RCC 7860 (cell line): Measurements from ENCODE around the gene ALOXE3.

Experiments used
- DNase-seq: peaks from one replicate; pipeline ENCODE4 v3.0.0-alpha.2; 2015; ENCODE audit warnings: low spot score
- FAIRE-seq: peaks from 2 replicates; lab custom pipeline; 2012; peaks lifted over from hg19 to GRCh38; lab: Jason Lieb, UNC

ALOXE3 gene

DNA sequence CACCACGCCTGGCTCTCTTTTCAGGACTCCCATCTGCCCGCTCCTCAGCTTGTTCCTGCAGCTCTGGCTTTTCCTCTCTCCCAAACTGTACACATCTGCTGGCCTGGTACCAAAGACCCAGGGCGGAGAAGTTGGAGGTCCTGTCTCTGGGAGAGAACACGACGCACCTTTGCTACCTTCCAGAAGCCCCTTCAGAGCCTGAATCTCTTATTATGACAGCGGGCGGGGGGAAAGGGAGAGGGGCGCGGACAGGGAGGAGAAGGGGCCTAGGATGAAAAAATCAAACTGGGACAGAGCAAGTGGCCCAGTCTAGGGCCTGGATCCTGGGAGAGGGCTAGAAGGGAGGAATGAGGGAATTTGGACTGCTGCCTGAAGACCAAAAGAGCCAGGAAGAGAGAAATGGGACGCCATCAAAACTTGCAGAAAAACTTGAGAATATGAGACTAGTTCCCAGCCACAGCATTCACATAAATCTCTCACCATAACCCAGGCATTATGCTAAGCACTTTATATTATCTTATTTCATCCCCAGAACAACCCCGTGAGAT, 36.4 kb upstream of the ALOXE3 start:
- FAIRE-seq (no peak), DNase-seq (no peak)

GRCh38 chr17:8153957-8154607, 35.8 kb upstream of the ALOXE3 start:
- peak; percentile 85 for FAIRE-seq
- DNase-seq: peak; percentile 93

DNA sequence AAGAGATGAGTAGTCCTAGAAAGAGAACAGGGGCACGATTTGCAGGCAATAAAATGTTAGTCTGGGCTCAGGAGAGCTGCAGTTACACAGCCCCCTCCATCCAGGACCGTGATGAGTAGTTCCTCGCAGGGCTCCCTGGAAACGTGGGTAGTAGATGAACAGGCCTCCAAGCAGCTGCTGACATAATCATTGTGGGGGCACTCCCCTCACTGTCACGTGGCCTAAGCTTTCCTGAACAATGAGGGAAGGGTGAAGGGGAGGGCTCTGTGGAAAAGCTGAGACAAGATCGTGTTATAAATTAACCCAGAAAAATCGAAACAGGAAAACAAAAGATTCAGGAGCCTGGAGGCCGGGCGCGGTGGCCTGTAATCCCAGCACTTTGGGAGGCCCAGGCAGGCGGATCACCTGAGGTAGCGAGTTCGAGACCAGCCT, 35.2 kb upstream of the ALOXE3 start:
- DNase-seq (peak; percentile 99), FAIRE-seq (peak; percentile 95)

- no peak for DNase-seq
- FAIRE-seq: no peak
Observed at GRCh38 chr17:8153031-8153451, 34.7 kb upstream of the ALOXE3 start.

DNA sequence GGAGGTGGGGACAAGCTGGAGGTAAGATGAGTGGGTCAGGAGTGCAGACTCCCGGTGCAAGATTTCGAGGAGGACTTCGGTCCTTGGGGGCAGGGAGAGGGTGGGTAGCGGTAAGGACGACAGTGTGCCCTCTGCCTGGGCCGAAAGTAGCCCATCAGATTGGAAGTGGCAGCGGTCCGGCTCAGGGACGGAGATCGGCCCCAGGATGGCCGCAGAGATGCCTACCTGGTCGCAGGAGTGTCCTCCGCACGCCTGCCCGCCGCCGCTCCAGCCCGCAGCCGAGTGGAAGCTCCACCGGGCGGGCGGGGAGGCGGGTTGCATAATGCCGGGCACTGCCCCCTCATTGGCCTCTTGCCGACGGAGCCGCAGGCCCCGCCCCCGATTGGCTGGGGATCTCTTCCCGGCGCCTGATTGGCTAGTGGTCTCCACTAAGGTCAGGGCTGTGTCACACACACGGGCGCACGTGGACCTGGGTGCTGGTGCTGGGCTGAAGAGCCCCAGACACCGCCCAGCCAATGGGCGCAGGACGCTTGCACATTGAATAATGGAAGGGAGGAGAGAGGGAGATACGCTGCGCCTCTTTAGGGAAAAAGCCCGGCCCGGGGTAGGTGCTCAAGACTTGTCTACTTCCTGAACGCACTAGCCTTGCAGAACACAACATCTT, 33.9 kb upstream of the ALOXE3 start, which contains the start of gene PER1:
PER1 (minus strand) TSS at position 293 of the 664 bp plus-strand sequence. CDS start 1,698 bp downstream, outside the sequence.
- DNase-seq (peak; percentile 88), FAIRE-seq (peak; percentile 64)

DNA sequence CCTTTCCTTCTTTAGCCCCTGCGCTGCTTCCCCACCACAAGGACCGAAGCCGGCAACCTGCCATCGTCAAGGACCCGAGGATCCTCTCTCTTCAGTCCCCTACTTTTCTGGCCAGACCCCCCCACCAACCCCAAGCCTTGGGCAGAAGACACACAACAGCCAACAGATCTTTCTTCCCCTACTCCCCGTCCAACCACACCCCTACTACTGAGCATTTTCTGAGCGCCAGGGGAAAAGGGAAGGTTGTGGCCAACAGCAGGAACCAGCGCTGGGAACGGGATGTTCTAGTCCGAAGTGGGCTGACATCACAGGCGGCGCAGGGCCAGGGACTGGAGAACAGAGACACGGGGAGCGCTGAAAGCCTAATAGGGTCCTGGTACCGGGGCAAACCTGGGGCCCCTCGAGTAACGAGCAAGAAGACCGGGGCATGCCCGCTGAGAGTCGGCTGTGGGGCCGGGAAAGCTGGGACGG, 33.4 kb upstream of the ALOXE3 start:
- DNase-seq: no peak

GRCh38 chr17:8151120-8151640, 32.9 kb upstream of the ALOXE3 start:
- DNase-seq: no peak
- no peak for FAIRE-seq

More for the DNA sequence above, 33.4 kb upstream of the ALOXE3 start:
- FAIRE-seq: no peak

DNA sequence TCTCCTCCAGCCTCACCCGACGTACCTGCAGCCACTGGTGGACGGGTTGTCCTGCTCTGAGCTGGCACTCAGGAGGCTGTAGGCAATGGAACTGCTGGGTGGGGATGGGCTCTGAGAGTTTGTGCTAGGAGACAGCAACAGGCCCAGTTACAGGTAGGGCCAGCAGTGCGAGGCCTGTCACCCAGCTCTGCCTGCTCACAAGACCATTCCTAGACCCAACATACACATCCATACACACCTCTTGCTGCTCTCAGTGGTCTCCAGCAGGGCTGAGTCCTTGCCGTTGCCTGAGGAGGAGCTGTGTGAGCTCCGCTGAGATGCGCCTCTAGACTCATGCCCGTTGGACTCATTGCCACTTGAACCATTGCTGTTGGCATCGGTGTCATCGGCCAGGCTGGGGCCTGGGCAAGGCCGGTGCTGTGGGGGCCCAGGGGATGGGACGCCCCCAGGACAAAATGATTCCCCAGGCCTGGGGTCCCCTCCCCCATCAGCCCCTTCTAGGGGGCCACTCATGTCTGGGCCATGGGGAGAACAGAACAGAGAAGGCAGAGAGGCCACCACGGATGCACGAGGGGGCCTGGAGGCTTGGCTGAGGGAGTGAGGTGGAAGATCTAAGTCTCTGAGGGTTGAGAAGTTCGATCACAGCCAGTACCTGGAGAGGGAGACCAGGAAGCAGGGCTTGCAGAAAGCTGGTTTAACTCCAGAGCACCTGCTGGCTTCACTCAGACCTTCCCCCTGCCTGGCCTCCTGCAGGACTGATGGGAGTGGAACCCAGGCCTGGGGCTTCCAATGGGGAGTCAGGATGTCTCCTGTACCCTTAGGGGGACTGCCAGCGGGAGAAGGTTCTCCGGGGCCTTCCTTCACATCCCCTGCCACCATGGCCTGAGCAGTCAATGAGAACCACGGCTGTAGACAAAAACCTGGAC, 32.1 kb upstream of the ALOXE3 start:
- no peak for DNase-seq
- FAIRE-seq: no peak

GRCh38 chr17:8149419-8150193, 31.3 kb upstream of the ALOXE3 start:
- FAIRE-seq (no peak), DNase-seq (no peak)

- DNase-seq: no peak
- FAIRE-seq: no peak
Observed at GRCh38 chr17:8148560-8148959, 30.2 kb upstream of the ALOXE3 start.

- DNase-seq (no peak), FAIRE-seq (no peak)
Observed at GRCh38 chr17:8147805-8148404, 29.6 kb upstream of the ALOXE3 start.

DNA sequence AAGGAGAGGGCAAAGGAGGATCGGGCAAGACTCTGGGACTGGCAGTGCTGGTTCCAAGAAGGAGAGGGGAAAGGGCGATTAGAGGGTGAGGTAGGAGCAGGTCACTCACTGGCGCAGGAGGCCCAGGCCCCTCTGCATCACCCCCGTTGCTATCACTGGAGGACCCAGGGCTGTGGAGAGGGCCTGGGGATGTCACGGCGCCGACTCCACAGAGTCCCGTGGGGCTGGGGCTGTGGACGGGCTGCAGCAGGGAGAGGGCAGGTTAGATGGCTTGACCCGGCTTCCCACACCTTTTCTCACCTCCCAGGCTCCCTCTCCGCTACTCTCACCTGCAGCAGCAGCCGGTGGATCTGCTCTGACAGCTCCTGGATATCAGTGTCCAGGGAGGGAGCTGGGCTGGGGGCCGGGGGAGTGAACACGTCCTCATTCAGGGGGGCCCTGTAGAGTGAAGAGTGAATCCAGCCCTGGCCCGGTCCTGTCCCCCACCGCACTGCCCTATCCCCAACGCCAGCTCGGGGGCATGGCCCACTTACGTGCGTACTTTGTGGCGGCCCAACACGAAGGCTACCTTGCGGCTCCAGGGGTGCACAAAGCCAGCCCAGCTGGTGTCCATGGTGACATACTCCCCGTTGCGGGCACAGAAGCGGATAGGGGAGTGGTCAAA, 29.0 kb upstream of the ALOXE3 start:
- no peak for FAIRE-seq
- no peak for DNase-seq

DNA sequence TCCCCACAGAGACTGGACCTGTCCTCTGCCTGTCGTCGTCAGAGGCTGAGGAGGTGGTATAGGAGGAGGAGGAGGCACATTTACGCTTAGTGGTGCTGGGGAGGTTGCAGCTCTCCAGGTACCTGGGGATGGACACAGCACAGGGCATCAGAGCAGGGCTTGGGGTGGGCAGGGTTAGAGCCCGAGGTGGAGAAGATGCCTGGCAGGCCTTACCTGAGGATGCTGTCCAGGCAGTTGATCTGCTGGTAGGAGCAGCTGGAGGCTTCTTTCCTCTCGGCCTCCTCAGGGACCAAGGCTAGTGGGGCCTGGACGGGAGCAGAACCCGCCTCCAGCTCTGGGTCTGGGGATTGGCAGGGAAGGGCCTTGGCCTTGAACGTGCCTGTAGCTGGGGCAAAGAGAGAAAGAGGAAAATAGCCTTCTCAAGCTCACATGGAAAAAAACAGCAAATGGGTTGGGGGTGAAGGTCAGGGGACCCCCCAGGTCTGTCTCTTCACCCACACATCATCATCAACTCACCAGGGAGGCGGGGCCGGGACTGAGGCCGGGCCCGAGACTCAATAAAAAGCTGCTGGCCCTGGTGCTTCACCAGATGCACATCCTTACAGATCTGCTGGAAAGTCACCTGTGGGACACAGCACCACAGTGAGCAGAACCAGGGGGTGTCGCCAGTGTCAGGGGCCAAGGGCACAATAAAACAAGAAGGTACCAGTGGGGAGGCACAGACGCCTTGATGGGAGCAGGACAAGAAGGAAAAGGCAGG, 28.2 kb upstream of the ALOXE3 start:
- DNase-seq: no peak
- FAIRE-seq: no peak

GRCh38 chr17:8145811-8146210, 27.5 kb upstream of the ALOXE3 start:
- DNase-seq (no peak), FAIRE-seq (no peak)

GRCh38 chr17:8144401-8145231, 26.3 kb upstream of the ALOXE3 start:
- DNase-seq (no peak), FAIRE-seq (no peak)

DNA sequence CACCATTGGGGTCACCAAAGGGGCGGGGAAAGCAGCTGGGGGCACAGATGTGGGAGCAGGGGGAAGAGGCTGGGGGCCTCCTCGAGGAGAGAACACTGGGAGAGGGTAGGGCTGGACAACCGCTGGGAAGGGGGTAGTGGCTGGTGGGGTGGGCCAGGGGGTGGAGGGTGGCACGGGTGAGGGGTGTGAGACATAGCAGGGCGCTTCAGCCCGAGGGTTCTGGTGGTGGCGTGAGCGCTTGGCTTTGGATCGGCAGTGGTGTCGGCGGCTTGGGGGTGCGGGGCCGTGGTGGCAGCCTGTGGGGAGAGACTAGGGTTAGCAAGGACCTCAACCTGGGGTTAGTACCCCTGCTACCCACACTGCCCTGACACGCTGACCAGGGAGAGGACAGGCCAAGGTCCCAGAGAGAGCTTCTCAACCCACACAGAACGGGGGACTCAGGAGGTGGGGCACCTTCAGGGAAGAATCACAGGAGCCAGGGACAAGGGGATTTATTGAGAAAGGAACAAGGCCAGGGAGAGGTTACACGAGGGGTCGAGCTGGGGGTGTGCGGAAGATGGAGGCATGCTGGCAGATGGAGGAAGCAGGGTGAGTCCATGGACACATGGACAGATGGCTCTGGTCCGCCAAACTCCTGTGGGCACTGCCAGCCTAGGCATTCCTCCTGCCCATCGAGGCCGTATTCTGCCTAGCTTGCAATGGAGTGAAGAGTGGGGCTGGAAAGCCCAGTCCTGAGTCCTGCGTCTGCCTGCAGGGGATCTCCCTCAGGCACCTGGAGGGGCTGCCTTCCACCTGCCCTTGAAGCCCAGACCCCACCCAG, 25.5 kb upstream of the ALOXE3 start:
- no peak for DNase-seq
- FAIRE-seq: no peak
